ENCODE results near the gene TMEM123. TPM values are rescaled to one million over a fixed set of nuclear protein-coding genes. Genes with fewer than 3 reads are reported as not detected.
A peak's percentile ranks its signal among the peaks of the same experiment; 100 is the strongest.

Gene TMEM123
- total RNA-seq, 2 experiments from 2014 or later, result 299 to 310 TPM

DNA sequence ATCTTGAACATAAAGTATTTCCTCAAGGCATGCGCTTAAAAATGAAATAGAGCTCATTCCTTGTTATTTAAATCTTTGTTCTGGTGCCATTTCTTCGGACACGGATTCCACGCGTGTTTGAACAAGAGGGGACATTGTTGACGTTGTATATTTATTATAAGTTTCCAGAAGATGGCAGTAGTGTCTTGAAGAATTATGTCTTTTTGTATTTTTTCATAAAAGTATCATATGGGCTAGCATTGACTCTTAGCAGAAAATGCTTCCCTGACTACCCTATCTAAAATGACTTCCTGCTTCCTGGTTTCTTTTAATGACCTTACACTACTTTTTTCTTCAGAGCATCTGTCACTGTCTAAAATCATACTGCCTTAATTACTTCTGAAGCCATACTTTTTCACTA, 85.2 kb downstream of the TMEM123 start:
- no peak overlapping the region for H3K4me3 Mint-ChIP-seq
- H3K27me3 Mint-ChIP-seq, result no peaks in the 10 kb centered on the region
- peaks cover 22% of the 10 kb centered on the region for H3K4me1 Mint-ChIP-seq
- H3K27ac Mint-ChIP-seq, result peak overlapping the region; percentile 3
- peaks cover 41% of the 10 kb centered on the region for H3K36me3 Mint-ChIP-seq
- no peaks in the 10 kb centered on the region for H3K9me3 Mint-ChIP-seq
- no peak for DNase-seq

GRCh38 chr11:102364991-102365390, 87.6 kb downstream of the TMEM123 start:
- no peak for DNase-seq
- peaks cover 51% of the 10 kb centered on the region for H3K36me3 Mint-ChIP-seq
- no peak overlapping the region for H3K4me3 Mint-ChIP-seq
- H3K27ac Mint-ChIP-seq, result no peak overlapping the region
- H3K9me3 Mint-ChIP-seq, result peaks cover 4% of the 10 kb centered on the region
- H3K27me3 Mint-ChIP-seq, result no peaks in the 10 kb centered on the region
- H3K4me1 Mint-ChIP-seq, result peaks cover 37% of the 10 kb centered on the region

DNA sequence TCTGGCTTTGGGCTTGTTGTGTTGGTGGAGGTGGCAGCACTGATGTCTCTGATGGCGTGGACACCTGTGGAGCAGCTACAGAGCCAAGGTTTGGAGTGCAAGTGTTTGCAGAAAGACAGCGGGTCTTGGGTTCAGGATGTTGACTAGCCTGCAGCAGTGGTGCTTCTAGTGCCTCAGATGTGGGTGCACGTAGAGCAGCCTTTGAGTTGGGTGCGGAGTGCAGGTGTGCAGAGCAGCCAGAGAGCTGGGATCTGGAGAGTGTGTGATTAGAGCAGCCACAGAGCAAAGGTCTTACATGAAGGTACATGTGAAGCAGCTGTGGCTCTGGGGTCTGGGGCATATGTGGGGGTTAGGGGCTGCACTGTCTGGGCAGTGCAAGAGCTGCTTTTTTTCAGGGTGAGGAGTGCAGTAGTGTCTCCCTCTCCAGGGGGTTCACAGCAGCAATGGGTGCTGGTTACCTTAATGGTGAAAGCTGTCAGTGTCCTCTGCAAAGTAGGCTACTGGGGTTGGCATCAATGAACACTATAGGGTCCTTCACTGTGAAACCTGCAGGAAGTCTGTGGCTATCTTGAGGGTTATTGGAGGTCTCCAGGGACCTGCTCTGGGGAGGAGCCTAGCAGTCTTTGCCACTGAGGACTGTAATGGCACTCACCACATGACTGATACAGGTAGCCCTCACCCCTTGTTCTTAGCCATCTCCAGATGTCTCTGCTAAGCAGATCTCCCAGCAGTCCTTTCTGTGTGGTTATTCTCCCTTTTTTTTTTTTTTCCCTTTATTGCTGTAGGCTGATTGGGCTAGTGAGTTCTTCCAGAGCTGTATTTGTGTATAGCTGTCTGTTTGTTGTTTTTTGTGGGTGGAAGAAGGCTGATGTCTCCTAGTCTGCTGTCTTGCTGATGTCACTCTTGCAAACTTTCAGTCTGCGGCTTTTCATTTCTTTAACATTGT, 91.2 kb downstream of the TMEM123 start:
- DNase-seq, result peak; percentile 8
- peaks cover 40% of the 10 kb centered on the region for H3K4me1 Mint-ChIP-seq
- H3K27ac Mint-ChIP-seq, result peak overlapping the region; percentile 66

GRCh38 chr11:102360681-102361080, 91.9 kb downstream of the TMEM123 start:
- H3K36me3 Mint-ChIP-seq, result peaks cover 66% of the 10 kb centered on the region
- no peak for DNase-seq
- peak overlapping the region; percentile 80 for H3K27ac Mint-ChIP-seq
- peaks cover 14% of the 10 kb centered on the region for H3K9me3 Mint-ChIP-seq
- H3K27me3 Mint-ChIP-seq, result no peaks in the 10 kb centered on the region
- peak overlapping the region; percentile 15 for H3K4me3 Mint-ChIP-seq
- peaks cover 40% of the 10 kb centered on the region for H3K4me1 Mint-ChIP-seq

More for the DNA sequence above, 91.2 kb downstream of the TMEM123 start:
- peaks cover 60% of the 10 kb centered on the region for H3K36me3 Mint-ChIP-seq
- no peaks in the 10 kb centered on the region for H3K27me3 Mint-ChIP-seq
- H3K9me3 Mint-ChIP-seq, result peaks cover 14% of the 10 kb centered on the region
- no peak overlapping the region for H3K4me3 Mint-ChIP-seq

DNA sequence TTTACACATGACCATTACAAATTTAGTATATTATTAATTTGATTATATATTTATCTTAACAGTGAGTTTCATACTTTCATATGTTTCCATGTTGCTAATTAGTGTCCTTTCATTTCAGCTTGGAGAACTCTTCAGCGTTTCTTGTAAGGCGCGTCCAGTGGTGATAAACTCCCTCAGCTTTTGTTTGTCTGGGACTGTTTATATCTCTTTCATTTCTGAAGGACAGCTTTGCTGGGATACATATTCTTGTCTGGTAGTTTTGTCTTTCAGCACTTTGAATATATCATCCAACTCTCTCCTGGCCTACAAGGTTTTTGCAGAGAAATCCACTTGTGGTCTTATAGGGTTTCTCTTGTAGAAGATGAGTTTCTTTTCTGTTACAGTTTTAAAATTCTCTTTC, 93.2 kb downstream of the TMEM123 start:
- Mint-ChIP-seq H3K36me3 (peaks cover 70% of the 10 kb centered on the region), H3K9me3 (peaks cover 17% of the 10 kb centered on the region), H3K4me3 (no peak overlapping the region), H3K27me3 (no peaks in the 10 kb centered on the region), H3K27ac (no peak overlapping the region), H3K4me1 (peaks cover 43% of the 10 kb centered on the region)
- DNase-seq, result no peak

- H3K27me3 Mint-ChIP-seq, result no peaks in the 10 kb centered on the region
- no peak for DNase-seq
- H3K4me3 Mint-ChIP-seq, result no peak overlapping the region
- peaks cover 17% of the 10 kb centered on the region for H3K9me3 Mint-ChIP-seq
- H3K36me3 Mint-ChIP-seq, result peaks cover 82% of the 10 kb centered on the region
- H3K27ac Mint-ChIP-seq, result no peak overlapping the region
- peaks cover 43% of the 10 kb centered on the region for H3K4me1 Mint-ChIP-seq
These were observed 95.4 kb downstream of the TMEM123 start for GRCh38 chr11:102357116-102357515.

GRCh38 chr11:102347462-102348370, 104.8 kb downstream of the TMEM123 start:
- Mint-ChIP-seq H3K36me3 (peaks cover 30% of the 10 kb centered on the region), H3K4me3 (peak overlapping the region; percentile 95), H3K27me3 (no peaks in the 10 kb centered on the region), H3K9me3 (no peaks in the 10 kb centered on the region), H3K4me1 (peaks cover 38% of the 10 kb centered on the region), H3K27ac (peak overlapping the region; percentile 95)
- DNase-seq, result peak; percentile 16

DNA sequence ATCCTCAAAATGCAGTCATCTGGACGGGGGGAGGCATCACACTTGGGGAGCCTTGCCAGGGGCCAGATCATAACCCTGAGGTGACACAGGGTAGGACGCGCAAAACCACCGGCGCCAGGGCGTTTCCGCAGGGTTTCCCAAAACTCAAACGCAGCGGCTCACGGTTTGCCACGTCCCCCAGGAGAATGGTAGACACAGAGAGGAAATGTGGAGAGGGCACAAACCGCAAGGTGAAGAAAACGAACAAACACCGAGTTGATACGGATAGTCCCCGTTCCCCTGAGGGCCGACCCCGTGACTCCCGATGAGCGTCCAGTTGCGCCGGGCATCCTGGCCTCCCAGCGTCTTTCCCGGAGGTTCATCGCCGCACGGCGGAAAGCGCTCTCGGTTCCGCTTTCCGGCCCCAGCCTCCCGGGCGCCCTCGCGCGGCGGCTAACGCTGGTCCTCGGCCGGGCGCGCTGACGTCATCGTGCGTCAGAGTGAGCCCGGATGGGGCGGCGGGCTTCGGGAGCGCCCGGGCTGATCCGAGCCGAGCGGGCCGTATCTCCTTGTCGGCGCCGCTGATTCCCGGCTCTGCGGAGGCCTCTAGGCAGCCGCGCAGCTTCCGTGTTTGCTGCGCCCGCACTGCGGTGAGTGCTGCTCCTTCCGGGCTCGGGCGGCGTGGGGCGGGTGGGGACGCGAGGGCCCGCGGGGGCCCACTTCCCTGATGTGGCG, 105.7 kb downstream of the TMEM123 start, which contains the start of gene BIRC2:
TSS of gene BIRC2 (plus strand) at position 467 of the 714 bp plus-strand sequence. CDS start 2,641 bp downstream, outside the sequence.
- Mint-ChIP-seq H3K36me3 (peaks cover 22% of the 10 kb centered on the region), H3K27ac (peak within 1 kb of the TSS; percentile 95), H3K9me3 (no peaks in the 10 kb centered on the region), H3K27me3 (no peaks in the 10 kb centered on the region), H3K4me1 (peaks cover 40% of the 10 kb centered on the region), H3K4me3 (peak within 1 kb of the TSS; percentile 95)
- DNase-seq, result peak; percentile 98

DNA sequence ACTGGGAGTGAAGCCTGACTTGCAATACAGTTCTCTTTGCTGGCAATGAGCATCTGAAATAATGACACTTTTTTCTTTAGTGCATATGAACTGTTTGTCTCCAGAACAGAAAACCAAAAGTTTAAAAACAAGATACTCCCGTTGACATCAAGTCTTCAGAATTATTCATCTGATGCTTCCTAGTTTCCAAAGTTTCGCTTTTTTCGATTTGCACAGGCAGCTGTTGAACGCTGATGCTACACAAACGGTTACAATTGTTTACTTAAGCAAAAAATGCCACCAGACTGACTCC, 106.2 kb downstream of the TMEM123 start:
- Mint-ChIP-seq H3K27me3 (no peaks in the 10 kb centered on the region), H3K4me3 (peak overlapping the region; percentile 95), H3K36me3 (peaks cover 19% of the 10 kb centered on the region), H3K9me3 (no peaks in the 10 kb centered on the region), H3K27ac (peak overlapping the region; percentile 95), H3K4me1 (peaks cover 39% of the 10 kb centered on the region)
- no peak for DNase-seq

Other genes with a start within 250 kb of the TMEM123 start
- gene BIRC3, start 135.3 kb downstream of the TMEM123 start, total RNA-seq, result 10 to 100 TPM; 76.6 to 79.9 TPM
- 10 to 100 TPM; 29.6 to 30.7 TPM for gene BIRC2, start 105.6 kb downstream of the TMEM123 start, total RNA-seq
- gene MMP7, start 78.0 kb upstream of the TMEM123 start, total RNA-seq, result not detected
- gene MMP20, start 172.6 kb upstream of the TMEM123 start, total RNA-seq, result not detected

All from activated naive CD8-positive, alpha-beta T cell treated with anti-CD3 and anti-CD28 coated beads for 36 hours (primary cell).